DOHH2 (cell line): ENCODE results near the gene PORCN.

Experiments used
- EZH2phosphoT487 ChIP-seq: fragments of 200-600 bp; sonication (generic); IDR thresholded peaks from 2 replicates; pipeline ENCODE4 v1.6.1; 2017; ENCODE audit warnings: borderline replicate concordance, mild to moderate bottlenecking, antibody characterized with exemption, low read length, moderate library complexity, mixed read lengths
- TF ChIP-seq, protein P1 (sequence below): fragments of 200-600 bp; sonication (generic); IDR thresholded peaks from one replicate; pipeline ENCODE4 v1.5.1; 2014; ENCODE audit warnings: antibody characterized with exemption, mild to moderate bottlenecking, low read depth, low read length; ENCODE audit not compliant: poor library complexity, severe bottlenecking

DNA sequence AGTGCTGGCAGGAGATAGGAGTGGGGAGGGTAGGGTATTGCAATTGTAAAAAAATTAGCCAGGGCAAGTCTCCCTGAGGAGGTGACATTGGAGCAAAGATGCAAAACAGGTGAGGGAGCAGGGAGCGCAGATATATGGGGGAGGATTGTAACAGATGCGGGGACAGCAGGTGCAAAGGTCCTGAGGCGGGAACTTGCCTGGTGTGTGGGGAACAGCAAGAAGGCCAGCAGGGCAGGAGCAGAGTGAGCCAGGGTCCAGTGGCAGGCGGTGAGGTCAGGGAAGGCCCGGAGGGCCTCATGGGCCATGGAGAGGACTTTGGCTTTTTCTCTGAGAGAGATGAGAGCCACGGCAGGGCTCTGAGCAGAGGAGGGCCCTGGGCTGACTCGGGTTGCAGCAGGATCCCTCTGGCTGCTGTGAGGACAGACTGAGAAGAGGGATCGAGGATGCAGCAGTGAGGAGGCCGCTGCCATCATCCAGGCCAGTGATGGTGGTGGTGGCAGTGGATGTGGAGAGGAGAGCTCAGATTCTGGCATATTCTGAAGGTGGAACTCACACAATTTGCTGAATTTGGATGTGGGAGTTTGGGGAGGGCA lies 6.2 kb downstream of the PORCN start:
- TF ChIP-seq, protein P1, sequence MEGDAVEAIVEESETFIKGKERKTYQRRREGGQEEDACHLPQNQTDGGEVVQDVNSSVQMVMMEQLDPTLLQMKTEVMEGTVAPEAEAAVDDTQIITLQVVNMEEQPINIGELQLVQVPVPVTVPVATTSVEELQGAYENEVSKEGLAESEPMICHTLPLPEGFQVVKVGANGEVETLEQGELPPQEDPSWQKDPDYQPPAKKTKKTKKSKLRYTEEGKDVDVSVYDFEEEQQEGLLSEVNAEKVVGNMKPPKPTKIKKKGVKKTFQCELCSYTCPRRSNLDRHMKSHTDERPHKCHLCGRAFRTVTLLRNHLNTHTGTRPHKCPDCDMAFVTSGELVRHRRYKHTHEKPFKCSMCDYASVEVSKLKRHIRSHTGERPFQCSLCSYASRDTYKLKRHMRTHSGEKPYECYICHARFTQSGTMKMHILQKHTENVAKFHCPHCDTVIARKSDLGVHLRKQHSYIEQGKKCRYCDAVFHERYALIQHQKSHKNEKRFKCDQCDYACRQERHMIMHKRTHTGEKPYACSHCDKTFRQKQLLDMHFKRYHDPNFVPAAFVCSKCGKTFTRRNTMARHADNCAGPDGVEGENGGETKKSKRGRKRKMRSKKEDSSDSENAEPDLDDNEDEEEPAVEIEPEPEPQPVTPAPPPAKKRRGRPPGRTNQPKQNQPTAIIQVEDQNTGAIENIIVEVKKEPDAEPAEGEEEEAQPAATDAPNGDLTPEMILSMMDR, result no peak
- TF ChIP-seq EZH2phosphoT487, result no peak
